Activated CD4-positive, alpha-beta T cell treated with anti-CD3 and anti-CD28 coated beads for 24 hours (primary cell): ENCODE data around the gene HOXB2.

Experiments
- DNase-seq, 2 donors: peaks; one replicate each; pipeline ENCODE4 v3.0.0-alpha.2; 2020; ENCODE audit warnings: low read depth in 2 of 2

HOXB2 gene

GRCh38 chr17:48565925-48566710 is 21.2 kb upstream of the HOXB2 start:
- no peak for DNase-seq

GRCh38 chr17:48565022-48565554 is 20.2 kb upstream of the HOXB2 start:
- no peak for DNase-seq

- no peak for DNase-seq
These were observed 19.5 kb upstream of the HOXB2 start for GRCh38 chr17:48564188-48565021.

GRCh38 chr17:48563867-48564187 is 18.9 kb upstream of the HOXB2 start:
- DNase-seq, result no peak

GRCh38 chr17:48563385-48563838 is 18.5 kb upstream of the HOXB2 start:
- no peak for DNase-seq

- no peak for DNase-seq
These were observed 18.0 kb upstream of the HOXB2 start for GRCh38 chr17:48562934-48563333.

- DNase-seq, result no peak
These were observed 17.2 kb upstream of the HOXB2 start for GRCh38 chr17:48561884-48562810.

- no peak for DNase-seq
These were observed 15.2 kb upstream of the HOXB2 start for GRCh38 chr17:48559840-48560817.

GRCh38 chr17:48559122-48559839 is 14.4 kb upstream of the HOXB2 start:
- no peak for DNase-seq

GRCh38 chr17:48558831-48559121 is 13.9 kb upstream of the HOXB2 start:
- no peak for DNase-seq

- no peak for DNase-seq
These were observed 13.3 kb upstream of the HOXB2 start for GRCh38 chr17:48558057-48558830.

GRCh38 chr17:48556576-48557401 is 11.9 kb upstream of the HOXB2 start:
- no peak for DNase-seq

- no peak for DNase-seq
These were observed 11.3 kb upstream of the HOXB2 start for GRCh38 chr17:48556229-48556575.

GRCh38 chr17:48555258-48556228 is 10.6 kb upstream of the HOXB2 start:
- DNase-seq, result no peak

GRCh38 chr17:48554412-48555257 is 9.7 kb upstream of the HOXB2 start:
- no peak for DNase-seq

- no peak for DNase-seq
These were observed 8.9 kb upstream of the HOXB2 start for GRCh38 chr17:48553826-48554225.
